CD4-positive, alpha-beta T cell (primary cell): ENCODE data around the gene WASF3. TPM values are rescaled to one million over a fixed set of nuclear protein-coding genes. Genes with fewer than 3 reads are reported as not detected.

Experiments
- ATAC-seq: fragments of 200-7000 bp; cut with Tn5 transposase; one replicate; pipeline ENCODE4 v1.10.0; 2022; ENCODE audit warnings: mild to moderate bottlenecking; ENCODE audit not compliant: poor library complexity
- CTCF ChIA-PET: fragments of 350-600 bp; sonication (Branson Sonifier 250); formaldehyde crosslinking; loops from one replicate; lab custom pipeline; 2021; ENCODE audit warnings: antibody characterized with exemption, inconsistent platforms; lab: Charles Lee
- POLR2A ChIA-PET: fragments of 350-600 bp; sonication (Branson Sonifier 250); formaldehyde crosslinking; loops from one replicate; lab custom pipeline; 2021; ENCODE audit warnings: antibody characterized with exemption, inconsistent platforms; lab: Charles Lee
- DNase-seq, 14 experiments: peaks; one replicate each; pipeline ENCODE4 v3.0.0-alpha.2; 2013 to 2020; ENCODE audit warnings: mixed read lengths in 2 of 14
- H3K27ac ChIP-seq, 2 donors: one replicate each; pipeline versions ENCODE4 v1.5.1 to v1.7.0; 2013; ENCODE audit warnings: low read length in 2 of 2, low read depth in 1 of 2, mild to moderate bottlenecking in 1 of 2
- H3K27me3 ChIP-seq, 2 experiments: 1 replicate in 1 of 2; 2 replicates in 1 of 2; pipeline versions ENCODE4 v1.6.1 to v1.7.0; 2013; ENCODE audit warnings: low read length in 2 of 2, control low read depth in 1 of 2, mild to moderate bottlenecking in 1 of 2, moderate library complexity in 1 of 2; ENCODE audit not compliant: insufficient read depth in 2 of 2, control insufficient read depth in 1 of 2
- H3K36me3 ChIP-seq: one replicate; pipeline ENCODE4 v1.6.1; 2013; ENCODE audit warnings: low read length, control low read depth; ENCODE audit not compliant: insufficient read depth
- H3K4me1 ChIP-seq: one replicate; pipeline ENCODE4 v1.6.1; 2013; ENCODE audit warnings: low read length, control low read depth; ENCODE audit not compliant: insufficient read depth
- H3K4me3 ChIP-seq: one replicate; pipeline ENCODE4 v1.5.1; 2013; ENCODE audit warnings: mild to moderate bottlenecking, low read length, moderate library complexity
- H3K9me3 ChIP-seq, 2 experiments: 1 replicate in 1 of 2; 2 replicates in 1 of 2; pipeline versions ENCODE4 v1.6.1 to v1.7.0; 2013; ENCODE audit warnings: low read length in 2 of 2, mild to moderate bottlenecking in 2 of 2, control low read depth in 1 of 2, moderate library complexity in 1 of 2; ENCODE audit not compliant: control insufficient read depth in 1 of 2, insufficient read depth in 1 of 2
- H3K27ac Mint-ChIP-seq: one replicate; pipeline ENCODE4 v1.8.0; 2020; ENCODE audit warnings: mixed read lengths
- H3K27me3 Mint-ChIP-seq: one replicate; pipeline ENCODE4 v1.8.0; 2021; ENCODE audit warnings: mixed read lengths
- H3K36me3 Mint-ChIP-seq: one replicate; pipeline ENCODE4 v1.8.0; 2021; ENCODE audit warnings: low read depth, mixed read lengths
- H3K4me1 Mint-ChIP-seq: one replicate; pipeline ENCODE4 v1.8.0; 2021; ENCODE audit warnings: low read depth, mixed read lengths
- H3K4me3 Mint-ChIP-seq: one replicate; pipeline ENCODE4 v1.8.0; 2020; ENCODE audit warnings: mild to moderate bottlenecking, mixed read lengths
- H3K9me3 Mint-ChIP-seq: one replicate; pipeline ENCODE4 v1.8.0; 2020; ENCODE audit warnings: mixed read lengths
- intact Hi-C, 2 experiments: fragments of 100-400 bp; cut with DNase I in 1 of 2; cut with micrococcal nuclease in 1 of 2; formaldehyde crosslinking; loops; one replicate each; pipeline versions ENCODE4 v1.15.1 to v1.9.0; 2023 to 2025; cut with DNase I, micrococcal nuclease
- total RNA-seq, 174 experiments: library from RNA in 2 of 174; stranded (reverse) in 2 of 174; gene quantifications; one replicate each; pipeline ENCODE4 v1.2.3 and lab custom pipeline; 2021 to 2026
- TF ChIP-seq, protein P1 (sequence below): fragments of 200-600 bp; IDR thresholded peaks from one replicate; pipeline ENCODE4 v1.8.0; 2022; ENCODE audit warnings: antibody characterized with exemption, mild to moderate bottlenecking

WASF3 gene
- total RNA-seq, 2 experiments from 2014 or later: 0.08 TPM; not detected in 1

DNA sequence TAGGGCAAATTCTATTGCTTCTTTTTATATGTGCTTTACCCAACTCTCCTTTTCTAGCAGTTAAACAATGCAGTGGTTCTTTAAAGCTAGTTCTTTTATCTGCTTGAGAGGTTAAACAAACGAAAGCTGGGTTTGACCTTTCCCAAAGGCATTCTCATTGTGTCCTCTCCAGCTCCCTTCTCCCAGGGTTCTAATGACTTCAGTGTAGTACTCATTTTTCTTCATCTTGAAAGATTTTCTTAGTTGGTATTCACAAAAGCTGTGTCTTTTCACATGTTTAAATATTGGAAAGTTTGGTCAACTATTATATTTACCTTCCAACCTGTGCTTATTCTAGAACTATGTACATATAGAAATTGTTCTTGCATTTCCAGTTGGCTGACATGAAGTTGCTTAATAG lies 1.5 kb downstream of the WASF3 start:
- peaks cover 16% of the 10 kb centered on the region for H3K4me1 Mint-ChIP-seq
- H3K36me3 Mint-ChIP-seq: no peaks in the 10 kb centered on the region
- no peaks in the 10 kb centered on the region for H3K36me3 ChIP-seq
- no peak for ATAC-seq
- CTCF ChIA-PET: no interaction called here
- DNase-seq: no peak
- intact Hi-C loops: no loop called here
- H3K27ac Mint-ChIP-seq: no peak overlapping the region
- no peak overlapping the region for H3K27ac ChIP-seq
- no peak overlapping the region for H3K4me3 ChIP-seq
- TF ChIP-seq, protein P1, sequence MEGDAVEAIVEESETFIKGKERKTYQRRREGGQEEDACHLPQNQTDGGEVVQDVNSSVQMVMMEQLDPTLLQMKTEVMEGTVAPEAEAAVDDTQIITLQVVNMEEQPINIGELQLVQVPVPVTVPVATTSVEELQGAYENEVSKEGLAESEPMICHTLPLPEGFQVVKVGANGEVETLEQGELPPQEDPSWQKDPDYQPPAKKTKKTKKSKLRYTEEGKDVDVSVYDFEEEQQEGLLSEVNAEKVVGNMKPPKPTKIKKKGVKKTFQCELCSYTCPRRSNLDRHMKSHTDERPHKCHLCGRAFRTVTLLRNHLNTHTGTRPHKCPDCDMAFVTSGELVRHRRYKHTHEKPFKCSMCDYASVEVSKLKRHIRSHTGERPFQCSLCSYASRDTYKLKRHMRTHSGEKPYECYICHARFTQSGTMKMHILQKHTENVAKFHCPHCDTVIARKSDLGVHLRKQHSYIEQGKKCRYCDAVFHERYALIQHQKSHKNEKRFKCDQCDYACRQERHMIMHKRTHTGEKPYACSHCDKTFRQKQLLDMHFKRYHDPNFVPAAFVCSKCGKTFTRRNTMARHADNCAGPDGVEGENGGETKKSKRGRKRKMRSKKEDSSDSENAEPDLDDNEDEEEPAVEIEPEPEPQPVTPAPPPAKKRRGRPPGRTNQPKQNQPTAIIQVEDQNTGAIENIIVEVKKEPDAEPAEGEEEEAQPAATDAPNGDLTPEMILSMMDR: no peak
- peaks cover 0 to 3% of the 10 kb centered on the region in 2 experiments for H3K9me3 ChIP-seq
- H3K4me1 ChIP-seq: peaks cover 4% of the 10 kb centered on the region
- H3K27me3 Mint-ChIP-seq: peaks cover 41% of the 10 kb centered on the region
- peak overlapping the region; percentile 69 for H3K4me3 Mint-ChIP-seq
- no peaks in the 10 kb centered on the region for H3K9me3 Mint-ChIP-seq
- peaks cover 29 to 63% of the 10 kb centered on the region in 2 experiments for H3K27me3 ChIP-seq
- POLR2A ChIA-PET: no interaction called here

DNA sequence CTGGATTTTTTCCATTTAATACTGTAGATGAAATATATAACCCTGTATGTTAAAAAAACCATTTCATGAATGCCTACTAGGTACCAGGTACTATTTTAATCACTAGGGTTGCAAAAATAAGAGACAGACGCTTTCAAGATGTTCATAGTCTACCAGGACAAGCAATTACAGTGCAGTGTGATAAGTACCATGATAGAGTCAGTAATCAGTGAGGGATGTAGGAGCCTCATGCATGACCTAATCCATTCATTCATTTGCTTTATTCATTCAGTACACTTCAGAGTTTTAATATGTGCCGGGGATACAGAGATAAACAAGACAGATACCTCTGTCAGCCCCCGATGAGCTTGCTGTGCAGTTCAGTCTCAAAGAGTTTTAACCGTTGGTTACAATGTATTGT lies 3.0 kb downstream of the WASF3 start:
- Mint-ChIP-seq H3K9me3 (no peaks in the 10 kb centered on the region), H3K27ac (no peak overlapping the region), H3K36me3 (no peaks in the 10 kb centered on the region), H3K4me3 (no peak overlapping the region), H3K27me3 (peaks cover 45% of the 10 kb centered on the region), H3K4me1 (peaks cover 16% of the 10 kb centered on the region)
- Histone ChIP-seq H3K27me3 (peaks cover 26 to 68% of the 10 kb centered on the region in 2 experiments), H3K4me3 (no peak overlapping the region), H3K36me3 (no peaks in the 10 kb centered on the region), H3K4me1 (peaks cover 4% of the 10 kb centered on the region), H3K27ac (no peak overlapping the region), H3K9me3 (peaks cover 0 to 3% of the 10 kb centered on the region in 2 experiments)
- TF ChIP-seq, protein P1: no peak
- ATAC-seq (no peak), DNase-seq (no peak)
- intact Hi-C loops: no loop called here
- POLR2A ChIA-PET: no interaction called here
- CTCF ChIA-PET: no interaction called here

DNA sequence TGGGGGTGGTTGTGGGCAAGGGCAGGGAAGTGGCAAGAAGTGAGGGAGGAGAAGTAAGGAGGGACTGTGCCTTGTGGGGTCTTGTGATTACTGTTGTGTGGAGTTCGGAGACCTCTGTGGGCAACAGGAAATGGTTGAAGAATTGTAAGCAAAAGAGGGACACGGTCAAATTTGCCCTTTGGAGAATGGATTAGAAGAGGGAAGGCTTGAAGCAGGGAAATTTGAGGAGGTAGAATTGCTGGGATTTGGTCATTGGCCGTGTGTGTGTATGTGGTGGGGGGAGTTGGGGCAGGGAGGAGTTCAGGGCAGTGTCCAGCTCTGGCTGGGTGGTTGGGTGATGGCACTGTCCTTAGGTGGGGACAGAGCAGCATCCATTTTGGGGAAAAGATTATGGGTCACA lies 3.6 kb downstream of the WASF3 start:
- Histone ChIP-seq H3K27me3 (peaks cover 22 to 64% of the 10 kb centered on the region in 2 experiments), H3K4me3 (no peak overlapping the region), H3K27ac (no peak overlapping the region), H3K4me1 (peaks cover 4% of the 10 kb centered on the region), H3K36me3 (no peaks in the 10 kb centered on the region), H3K9me3 (peaks cover 0 to 3% of the 10 kb centered on the region in 2 experiments)
- H3K4me3 Mint-ChIP-seq: no peak overlapping the region
- peaks cover 45% of the 10 kb centered on the region for H3K27me3 Mint-ChIP-seq
- no peak for ATAC-seq
- H3K27ac Mint-ChIP-seq: no peak overlapping the region
- intact Hi-C loops: no loop called here
- H3K9me3 Mint-ChIP-seq: no peaks in the 10 kb centered on the region
- CTCF ChIA-PET: no interaction called here
- DNase-seq: no peak
- H3K4me1 Mint-ChIP-seq: peaks cover 16% of the 10 kb centered on the region
- POLR2A ChIA-PET: no interaction called here
- TF ChIP-seq, protein P1: no peak
- H3K36me3 Mint-ChIP-seq: no peaks in the 10 kb centered on the region
